MM.1S (cell line): ENCODE results near the gene SLC28A1.

Experiments
- EZH2 ChIP-seq: fragments of 300-600 bp; sonication (generic); optimal IDR thresholded peaks from 2 replicates; pipeline ENCODE3; 2017; ENCODE audit warnings: low read depth, mild to moderate bottlenecking, antibody characterized with exemption, low read length, mixed read lengths
- EZH2phosphoT487 ChIP-seq: fragments of 300-600 bp; sonication (generic); IDR thresholded peaks from 2 replicates; pipeline ENCODE4 v1.6.1; 2018; ENCODE audit warnings: antibody characterized with exemption, low read length
- TF ChIP-seq, protein P1 (sequence below): fragments of 300-600 bp; sonication (generic); IDR thresholded peaks from 2 replicates; pipeline ENCODE4 v1.5.1; 2016; ENCODE audit warnings: antibody characterized with exemption, low read length, mixed read lengths

DNA sequence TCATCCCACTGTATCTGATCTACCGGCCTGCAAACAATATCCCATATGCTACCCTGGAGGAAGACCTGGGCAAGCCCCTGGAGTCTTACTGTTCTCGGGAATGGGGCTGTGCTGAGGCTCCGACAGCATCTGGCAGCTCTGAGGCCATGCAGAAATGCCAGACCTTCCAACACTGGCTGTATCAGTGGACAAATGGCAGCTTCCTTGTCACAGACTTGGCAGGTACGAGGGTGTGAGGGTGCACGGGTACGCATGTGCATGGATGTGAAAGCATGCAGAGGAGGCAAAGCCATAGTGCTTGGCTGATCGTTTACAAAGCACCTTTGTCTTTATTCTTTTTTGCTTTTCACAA lies 20.0 kb upstream of the SLC28A1 start:
- no peak for TF ChIP-seq EZH2
- TF ChIP-seq, protein P1, sequence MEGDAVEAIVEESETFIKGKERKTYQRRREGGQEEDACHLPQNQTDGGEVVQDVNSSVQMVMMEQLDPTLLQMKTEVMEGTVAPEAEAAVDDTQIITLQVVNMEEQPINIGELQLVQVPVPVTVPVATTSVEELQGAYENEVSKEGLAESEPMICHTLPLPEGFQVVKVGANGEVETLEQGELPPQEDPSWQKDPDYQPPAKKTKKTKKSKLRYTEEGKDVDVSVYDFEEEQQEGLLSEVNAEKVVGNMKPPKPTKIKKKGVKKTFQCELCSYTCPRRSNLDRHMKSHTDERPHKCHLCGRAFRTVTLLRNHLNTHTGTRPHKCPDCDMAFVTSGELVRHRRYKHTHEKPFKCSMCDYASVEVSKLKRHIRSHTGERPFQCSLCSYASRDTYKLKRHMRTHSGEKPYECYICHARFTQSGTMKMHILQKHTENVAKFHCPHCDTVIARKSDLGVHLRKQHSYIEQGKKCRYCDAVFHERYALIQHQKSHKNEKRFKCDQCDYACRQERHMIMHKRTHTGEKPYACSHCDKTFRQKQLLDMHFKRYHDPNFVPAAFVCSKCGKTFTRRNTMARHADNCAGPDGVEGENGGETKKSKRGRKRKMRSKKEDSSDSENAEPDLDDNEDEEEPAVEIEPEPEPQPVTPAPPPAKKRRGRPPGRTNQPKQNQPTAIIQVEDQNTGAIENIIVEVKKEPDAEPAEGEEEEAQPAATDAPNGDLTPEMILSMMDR: no peak
- TF ChIP-seq EZH2phosphoT487: no peak
